ENCODE measurements around the gene RRP12. TPM values are rescaled to one million over a fixed set of nuclear protein-coding genes. Genes with fewer than 3 reads are reported as not detected.

Gene RRP12
- total and polyA plus RNA-seq, 2 donors (not counting 3 experiments of a cell fraction or from before 2014, with no cell fraction given) = 13.6 to 35.8 TPM

DNA sequence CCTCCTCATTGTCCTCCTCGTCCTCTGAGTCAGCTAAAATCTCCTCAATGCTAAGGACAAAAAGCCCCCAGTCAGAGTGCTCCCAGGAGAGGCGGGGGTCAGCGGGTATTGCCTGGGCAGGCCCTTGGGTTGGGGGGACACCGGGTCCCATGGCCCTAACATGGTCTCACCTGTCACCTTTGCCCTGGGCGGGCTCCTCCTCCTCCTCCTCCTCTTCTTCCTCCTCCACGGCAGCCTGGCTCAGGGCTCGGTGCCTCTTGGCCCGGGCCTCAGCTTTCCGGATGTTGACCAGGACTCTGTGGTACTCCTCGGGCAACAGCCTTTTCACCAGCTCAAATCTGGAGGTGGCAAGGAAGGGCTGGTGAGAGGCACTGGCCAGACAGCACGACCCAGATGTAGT is 34.6 kb downstream of the RRP12 start:
- Histone ChIP-seq H3K4me1 (ENCODE audit: control insufficient read depth, extremely low read depth, insufficient read depth, low read length) (peaks cover 3% of the 10 kb centered on the region), H3K27ac (ENCODE audit: insufficient read depth, low read depth, low read length) (no peak overlapping the region), H3K9ac (replicated peaks; ENCODE audit: extremely low read depth, insufficient read depth, low read length) (no peak overlapping the region), H4K20me1 (replicated peaks; ENCODE audit: control insufficient read depth, extremely low read depth, insufficient read depth, low read length) (no peaks in the 10 kb centered on the region), H3K9me1 (replicated peaks; ENCODE audit: control insufficient read depth, extremely low read depth, insufficient read depth, low read length) (no peaks in the 10 kb centered on the region), H3K4me2 (ENCODE audit: insufficient read depth, low read length) (no peak overlapping the region), H3K79me2 (ENCODE audit: control insufficient read depth, insufficient read depth, low read length) (no peaks in the 10 kb centered on the region), H3K27me3 (ENCODE audit: control insufficient read depth in 2 of 2, insufficient read depth in 2 of 2, low read length in 2 of 2) (no peaks in the 10 kb centered on the region), H3K4me3 (replicated peaks in 1 of 3; ENCODE audit: insufficient read depth in 1 of 3, low read depth in 1 of 3, low read length in 3 of 3) (no peak overlapping the region), H3K36me3 (ENCODE audit: control insufficient read depth in 2 of 2, extremely low read depth in 1 of 2, insufficient read depth in 2 of 2, low read length in 2 of 2) (peaks cover 0 to 25% of the 10 kb centered on the region in 2 experiments), H2AFZ (ENCODE audit: low read depth, low read length) (no peak overlapping the region), H3K9me3 (replicated peaks; ENCODE audit: control insufficient read depth, insufficient read depth, low read length) (no peaks in the 10 kb centered on the region)
- BruUV-seq (replicated peaks) = no TSS peak
- ChIA-PET POLR2A (no interaction called here), CTCF (interaction anchor here (1.0 to 1.5 kb wide), 3 partner anchors 9 to 294 kb away, joined by 3 to 4 read pairs (median 4); no protein-coding TSS in a partner anchor)
- dilution Hi-C loops (cut with MboI; ENCODE audit: extremely low pct_ligation_motif_present, low sequenced_read_pairs) = no loop called here
- intact Hi-C loops (cut with micrococcal nuclease) = no loop called here
- no peak for DNase-seq (ENCODE audit: low read depth, low spot score)
- TF ChIP-seq, protein P1, sequence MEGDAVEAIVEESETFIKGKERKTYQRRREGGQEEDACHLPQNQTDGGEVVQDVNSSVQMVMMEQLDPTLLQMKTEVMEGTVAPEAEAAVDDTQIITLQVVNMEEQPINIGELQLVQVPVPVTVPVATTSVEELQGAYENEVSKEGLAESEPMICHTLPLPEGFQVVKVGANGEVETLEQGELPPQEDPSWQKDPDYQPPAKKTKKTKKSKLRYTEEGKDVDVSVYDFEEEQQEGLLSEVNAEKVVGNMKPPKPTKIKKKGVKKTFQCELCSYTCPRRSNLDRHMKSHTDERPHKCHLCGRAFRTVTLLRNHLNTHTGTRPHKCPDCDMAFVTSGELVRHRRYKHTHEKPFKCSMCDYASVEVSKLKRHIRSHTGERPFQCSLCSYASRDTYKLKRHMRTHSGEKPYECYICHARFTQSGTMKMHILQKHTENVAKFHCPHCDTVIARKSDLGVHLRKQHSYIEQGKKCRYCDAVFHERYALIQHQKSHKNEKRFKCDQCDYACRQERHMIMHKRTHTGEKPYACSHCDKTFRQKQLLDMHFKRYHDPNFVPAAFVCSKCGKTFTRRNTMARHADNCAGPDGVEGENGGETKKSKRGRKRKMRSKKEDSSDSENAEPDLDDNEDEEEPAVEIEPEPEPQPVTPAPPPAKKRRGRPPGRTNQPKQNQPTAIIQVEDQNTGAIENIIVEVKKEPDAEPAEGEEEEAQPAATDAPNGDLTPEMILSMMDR (IDR thresholded peaks at IDR 0.05; ENCODE audit: extremely low read depth in 1 of 2, insufficient read depth in 1 of 2, low read depth in 1 of 2, low read length in 2 of 2) = no peak
- TF ChIP-seq MYC (IDR thresholded peaks at IDR 0.05; ENCODE audit: low read depth, low read length) (no peak), JUN (IDR thresholded peaks at IDR 0.05; ENCODE audit: borderline replicate concordance, insufficient read depth, insufficient read length, low read depth) (no peak), FOS (IDR thresholded peaks at IDR 0.05; ENCODE audit: borderline replicate concordance, insufficient read depth, low read length) (no peak), POLR2AphosphoS5 (IDR thresholded peaks at IDR 0.05; ENCODE audit: insufficient read depth, low read depth, low read length) (no peak), EZH2 (IDR thresholded peaks at IDR 0.05; ENCODE audit: borderline replicate concordance, low read depth, low read length, severe bottlenecking) (no peak), GATA2 (IDR thresholded peaks at IDR 0.05; ENCODE audit: insufficient read depth, insufficient read length, low read depth, low read length) (no peak), POLR2A (IDR thresholded peaks at IDR 0.05; ENCODE audit: low read depth, low read length) (no peak)
- TF ChIP-seq, protein P2, sequence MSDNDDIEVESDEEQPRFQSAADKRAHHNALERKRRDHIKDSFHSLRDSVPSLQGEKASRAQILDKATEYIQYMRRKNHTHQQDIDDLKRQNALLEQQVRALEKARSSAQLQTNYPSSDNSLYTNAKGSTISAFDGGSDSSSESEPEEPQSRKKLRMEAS (IDR thresholded peaks at IDR 0.05; ENCODE audit: insufficient read depth, insufficient read length) = no peak
- no peak for FAIRE-seq

Data from endothelial cell of umbilical vein (primary cell).